Nephron progenitor cell (in vitro differentiated cells): ENCODE measurements around the gene MACROH2A2.

ENCODE experiments used
- DNase-seq: peaks from one replicate; pipeline ENCODE4 v3.0.0; 2021
- H3K27ac Mint-ChIP-seq: 2 replicates; pipeline ENCODE4 v1.8.0; 2021; ENCODE audit warnings: mild to moderate bottlenecking, moderate library complexity, mixed read lengths
- H3K27me3 Mint-ChIP-seq: 2 replicates; pipeline ENCODE4 v1.8.0; 2021; ENCODE audit warnings: mild to moderate bottlenecking, low read depth, mixed read lengths; ENCODE audit not compliant: poor library complexity
- H3K36me3 Mint-ChIP-seq: 2 replicates; pipeline ENCODE4 v1.8.0; 2021; ENCODE audit warnings: low read depth, mixed read lengths
- H3K4me1 Mint-ChIP-seq: 2 replicates; pipeline ENCODE4 v1.8.0; 2021; ENCODE audit warnings: mixed read lengths
- H3K4me3 Mint-ChIP-seq: 2 replicates; pipeline ENCODE4 v1.8.0; 2021; ENCODE audit warnings: mild to moderate bottlenecking, moderate library complexity, mixed read lengths
- H3K9me3 Mint-ChIP-seq: 2 replicates; pipeline ENCODE4 v1.8.0; 2021; ENCODE audit warnings: mild to moderate bottlenecking, moderate library complexity, mixed read lengths
- CTCF ChIP-seq: fragments of 200-600 bp; sonication (generic); IDR thresholded peaks from 2 replicates; pipeline ENCODE4 v1.5.0; 2021; ENCODE audit warnings: antibody characterized with exemption

MACROH2A2 gene

GRCh38 chr10:70123817-70124216, 71.2 kb downstream of the MACROH2A2 start:
- H3K36me3 Mint-ChIP-seq, result peaks cover 4% of the 10 kb centered on the region
- peaks cover 3% of the 10 kb centered on the region for H3K9me3 Mint-ChIP-seq
- H3K27ac Mint-ChIP-seq, result no peak overlapping the region
- no peak for TF ChIP-seq CTCF
- H3K4me1 Mint-ChIP-seq, result peaks cover 6% of the 10 kb centered on the region
- H3K4me3 Mint-ChIP-seq, result no peak overlapping the region
- DNase-seq, result no peak
- H3K27me3 Mint-ChIP-seq, result peaks cover 7% of the 10 kb centered on the region

GRCh38 chr10:70124415-70124814, 71.8 kb downstream of the MACROH2A2 start:
- TF ChIP-seq CTCF, result no peak
- DNase-seq, result no peak
- H3K36me3 Mint-ChIP-seq, result peaks cover 4% of the 10 kb centered on the region
- peaks cover 6% of the 10 kb centered on the region for H3K4me1 Mint-ChIP-seq
- no peak overlapping the region for H3K27ac Mint-ChIP-seq
- H3K27me3 Mint-ChIP-seq, result peaks cover 7% of the 10 kb centered on the region
- peaks cover 3% of the 10 kb centered on the region for H3K9me3 Mint-ChIP-seq
- no peak overlapping the region for H3K4me3 Mint-ChIP-seq

GRCh38 chr10:70124918-70125317, 72.3 kb downstream of the MACROH2A2 start:
- peaks cover 6% of the 10 kb centered on the region for H3K4me1 Mint-ChIP-seq
- H3K27ac Mint-ChIP-seq, result no peak overlapping the region
- no peak overlapping the region for H3K4me3 Mint-ChIP-seq
- peaks cover 7% of the 10 kb centered on the region for H3K27me3 Mint-ChIP-seq
- H3K36me3 Mint-ChIP-seq, result peaks cover 4% of the 10 kb centered on the region
- no peak for TF ChIP-seq CTCF
- H3K9me3 Mint-ChIP-seq, result peaks cover 3% of the 10 kb centered on the region
- no peak for DNase-seq

GRCh38 chr10:70125918-70126552, 73.4 kb downstream of the MACROH2A2 start:
- peaks cover 17% of the 10 kb centered on the region for H3K27me3 Mint-ChIP-seq
- no peak overlapping the region for H3K27ac Mint-ChIP-seq
- peaks cover 3% of the 10 kb centered on the region for H3K9me3 Mint-ChIP-seq
- peaks cover 4% of the 10 kb centered on the region for H3K36me3 Mint-ChIP-seq
- H3K4me3 Mint-ChIP-seq, result no peak overlapping the region
- DNase-seq, result no peak
- TF ChIP-seq CTCF, result no peak
- peaks cover 6% of the 10 kb centered on the region for H3K4me1 Mint-ChIP-seq

GRCh38 chr10:70126700-70127395, 74.2 kb downstream of the MACROH2A2 start:
- peaks cover 4% of the 10 kb centered on the region for H3K36me3 Mint-ChIP-seq
- no peak overlapping the region for H3K27ac Mint-ChIP-seq
- peaks cover 25% of the 10 kb centered on the region for H3K27me3 Mint-ChIP-seq
- H3K4me3 Mint-ChIP-seq, result no peak overlapping the region
- no peak for TF ChIP-seq CTCF
- H3K4me1 Mint-ChIP-seq, result peaks cover 6% of the 10 kb centered on the region
- DNase-seq, result no peak
- H3K9me3 Mint-ChIP-seq, result peaks cover 3% of the 10 kb centered on the region
